Coronary artery (tissue), 2 donors: Measurements from ENCODE around the gene CEMIP2.
"Not testable (repeated sequence)": the region's sequence is repeated elsewhere in the genome, so short reads cannot be mapped to it uniquely, and the experiment has no call there.

ENCODE experiments used
- DNase-seq: peaks from one replicate; pipeline ENCODE4 v3.0.0-alpha.2; 2017; ENCODE audit warnings: low spot score
- H3K27ac ChIP-seq, 2 donors: fragments of 200-600 bp; sonication (generic); one replicate each; pipeline ENCODE4 v1.5.1; 2016 to 2019
- H3K4me3 ChIP-seq: fragments of 200-600 bp; sonication (generic); 2 replicates; pipeline ENCODE4 v1.5.1; 2016; ENCODE audit warnings: mild to moderate bottlenecking, moderate library complexity
- CTCF ChIP-seq: fragments of 200-600 bp; sonication (generic); IDR thresholded peaks from one replicate; pipeline ENCODE4 v1.5.1; 2019; ENCODE audit warnings: antibody characterized with exemption

CEMIP2 gene

DNA sequence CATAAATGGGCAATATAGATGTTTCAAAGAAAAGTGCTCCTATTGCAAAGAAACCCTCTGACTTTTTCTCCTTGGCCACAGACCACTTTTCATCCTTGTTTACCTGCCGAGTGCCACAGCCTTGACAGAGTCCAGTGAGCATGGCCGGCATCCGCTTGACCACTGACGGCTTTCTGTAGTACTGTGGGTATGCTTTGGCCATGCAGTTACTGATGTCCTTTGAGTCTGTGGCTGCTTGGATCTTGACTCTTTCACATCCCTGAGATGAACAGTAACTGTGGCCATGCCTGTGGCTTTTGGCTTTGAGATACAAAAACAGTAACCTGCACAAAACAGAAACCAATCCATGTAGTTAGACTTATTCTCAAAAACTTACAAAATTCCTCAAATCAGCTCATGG is 70.4 kb downstream of the CEMIP2 start:
- no peak overlapping the region for H3K27ac ChIP-seq

DNA sequence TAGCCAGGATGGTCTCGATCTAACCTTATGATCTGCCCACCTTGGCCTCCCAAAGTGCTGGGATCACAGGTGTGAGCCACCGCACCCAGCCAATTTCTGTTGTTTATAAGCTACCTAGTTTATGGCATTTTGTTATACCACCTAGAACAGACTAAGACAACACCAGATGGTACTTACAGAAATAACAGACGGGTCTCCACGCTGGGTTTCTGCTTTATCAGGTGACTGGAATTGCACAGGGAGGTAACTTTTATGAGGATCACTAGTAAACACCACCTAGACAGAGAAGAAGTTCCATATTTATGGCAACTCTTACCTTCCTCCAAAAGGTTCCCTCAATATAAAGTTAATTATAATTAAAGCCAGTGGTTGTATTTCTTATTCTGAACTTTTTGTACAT is 74.0 kb downstream of the CEMIP2 start:
- H3K4me3 ChIP-seq = no peak overlapping the region

More for the DNA sequence above, 70.4 kb downstream of the CEMIP2 start:
- no peak for DNase-seq
- H3K4me3 ChIP-seq = no peak overlapping the region
- TF ChIP-seq CTCF = no peak

DNA sequence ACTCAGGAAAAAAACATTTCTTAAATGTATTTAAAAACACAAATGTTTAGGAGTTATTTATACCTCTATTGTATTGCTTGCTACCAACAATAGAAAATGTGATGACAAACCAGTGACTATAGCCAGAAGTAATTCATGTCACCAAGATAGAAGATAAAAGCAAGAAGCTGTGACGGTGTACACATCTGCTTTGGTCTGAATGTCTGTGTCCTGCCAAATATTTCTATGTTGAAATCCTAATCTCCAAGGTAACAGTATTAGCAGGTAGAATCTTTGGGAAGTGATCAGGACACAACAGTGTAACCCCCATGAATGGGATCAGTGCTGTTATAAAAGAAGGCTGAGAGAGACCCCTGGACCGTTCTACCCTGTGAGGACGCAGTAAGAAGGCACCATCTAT is 74.7 kb downstream of the CEMIP2 start:
- no peak for TF ChIP-seq CTCF
- Histone ChIP-seq H3K27ac (no peak overlapping the region), H3K4me3 (no peak overlapping the region)
- DNase-seq = no peak

More for the DNA sequence above, 74.0 kb downstream of the CEMIP2 start:
- no peak overlapping the region for H3K27ac ChIP-seq
- DNase-seq = no peak
- no peak for TF ChIP-seq CTCF

DNA sequence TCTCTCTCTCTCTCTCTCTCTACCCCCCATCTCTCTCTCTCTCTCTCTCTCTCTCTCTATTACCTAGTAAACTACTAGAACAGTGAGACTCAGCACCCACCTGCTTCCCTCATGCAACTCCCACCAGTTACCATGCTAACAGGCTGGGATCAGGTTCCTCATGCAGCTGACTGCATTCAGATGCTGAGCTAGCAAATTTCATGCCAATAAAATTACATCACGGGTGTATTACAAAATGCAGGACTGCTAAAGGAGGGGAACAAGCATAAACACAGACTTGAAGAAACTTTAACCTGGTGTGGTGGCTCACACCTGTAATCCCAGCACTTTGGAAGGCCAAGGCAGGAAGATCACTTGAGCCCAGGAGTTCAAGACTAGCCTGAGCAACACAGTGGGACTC is 76.0 kb downstream of the CEMIP2 start:
- H3K27ac ChIP-seq = peak overlapping the region in 1 of 2 donors; percentile 46
- DNase-seq = no peak

DNA sequence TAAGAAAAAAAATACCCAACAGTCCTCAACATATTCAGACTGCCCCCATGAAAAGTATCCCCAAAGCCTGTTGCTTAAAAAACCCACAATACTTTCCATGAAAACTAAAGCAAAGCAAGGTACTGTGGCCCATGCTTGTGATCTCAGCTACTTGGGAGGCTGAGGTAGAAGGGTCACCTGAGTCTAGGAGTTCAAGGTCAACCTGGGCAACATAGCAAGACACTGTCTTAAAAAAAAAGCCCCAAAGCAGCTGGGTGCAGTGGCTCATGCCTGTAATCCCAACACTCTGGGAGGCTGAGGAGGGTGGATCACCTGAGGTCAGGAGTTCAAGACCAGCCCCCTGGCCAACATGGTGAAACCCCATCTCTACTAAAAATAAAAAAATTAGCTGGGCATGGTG is 76.7 kb downstream of the CEMIP2 start:
- not testable (repeated sequence) for DNase-seq, H3K27ac ChIP-seq, H3K4me3 ChIP-seq

More for the DNA sequence above, 76.0 kb downstream of the CEMIP2 start:
- TF ChIP-seq CTCF = no peak
- H3K4me3 ChIP-seq = no peak overlapping the region

DNA sequence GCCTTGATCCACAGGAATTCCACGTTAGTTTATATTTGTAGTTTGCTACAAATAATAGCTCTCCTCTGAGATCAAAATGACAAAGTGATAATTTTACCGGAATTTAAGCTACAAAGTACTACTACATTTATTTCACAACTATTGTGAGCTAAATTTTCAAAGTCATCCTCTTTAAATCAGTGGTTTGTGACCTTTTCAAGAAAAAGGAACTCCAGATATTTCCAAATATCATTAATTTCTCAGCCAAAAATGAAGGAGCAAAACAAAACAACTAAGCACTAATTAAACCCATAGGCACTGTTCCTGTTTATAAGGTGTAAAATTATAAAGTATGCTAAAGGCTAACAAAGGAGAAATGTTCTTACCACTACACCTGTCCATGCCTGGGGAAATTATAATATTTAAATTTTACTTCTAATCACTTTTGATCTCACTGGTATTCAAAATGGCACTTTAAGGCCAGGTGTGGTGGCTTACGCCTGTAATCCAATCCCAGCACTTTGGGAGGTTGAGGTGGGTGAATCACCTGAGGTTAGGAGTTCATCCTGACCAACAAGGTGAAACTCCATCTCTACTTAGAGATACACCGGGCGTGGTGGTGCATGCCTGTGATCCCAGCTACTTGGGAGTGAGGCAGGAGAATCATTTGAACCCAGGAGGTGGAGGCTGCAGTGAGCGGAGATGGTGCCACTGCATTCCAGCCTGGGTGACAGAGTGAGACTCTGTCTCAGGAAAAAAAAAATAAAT is 77.5 kb downstream of the CEMIP2 start:
- H3K4me3 ChIP-seq = no peak overlapping the region
- DNase-seq = no peak
- H3K27ac ChIP-seq = peak overlapping the region in 1 of 2 donors; percentile 61

GRCh38 chr9:71690063-71690688 is 78.1 kb downstream of the CEMIP2 start:
- no peak for DNase-seq
- Histone ChIP-seq H3K4me3 (no peak overlapping the region), H3K27ac (peak overlapping the region in 1 of 2 donors; percentile 61)
- TF ChIP-seq CTCF = no peak

More for the DNA sequence above, 77.5 kb downstream of the CEMIP2 start:
- TF ChIP-seq CTCF = no peak
